Stimulated activated CD4-positive, alpha-beta T cell treated with anti-CD3 and anti-CD28 coated beads, Interleukin-15, amount 100 ng/mL, for 24 hours (primary cell): Measurements from ENCODE around the gene SUPT6H.
"Not testable (repeated sequence)": the region's sequence is repeated elsewhere in the genome, so short reads cannot be mapped to it uniquely, and the experiment has no call there.

ENCODE experiments used
- DNase-seq: peaks from one replicate; pipeline ENCODE4 v3.0.0-alpha.2; 2020

The SUPT6H gene

DNA sequence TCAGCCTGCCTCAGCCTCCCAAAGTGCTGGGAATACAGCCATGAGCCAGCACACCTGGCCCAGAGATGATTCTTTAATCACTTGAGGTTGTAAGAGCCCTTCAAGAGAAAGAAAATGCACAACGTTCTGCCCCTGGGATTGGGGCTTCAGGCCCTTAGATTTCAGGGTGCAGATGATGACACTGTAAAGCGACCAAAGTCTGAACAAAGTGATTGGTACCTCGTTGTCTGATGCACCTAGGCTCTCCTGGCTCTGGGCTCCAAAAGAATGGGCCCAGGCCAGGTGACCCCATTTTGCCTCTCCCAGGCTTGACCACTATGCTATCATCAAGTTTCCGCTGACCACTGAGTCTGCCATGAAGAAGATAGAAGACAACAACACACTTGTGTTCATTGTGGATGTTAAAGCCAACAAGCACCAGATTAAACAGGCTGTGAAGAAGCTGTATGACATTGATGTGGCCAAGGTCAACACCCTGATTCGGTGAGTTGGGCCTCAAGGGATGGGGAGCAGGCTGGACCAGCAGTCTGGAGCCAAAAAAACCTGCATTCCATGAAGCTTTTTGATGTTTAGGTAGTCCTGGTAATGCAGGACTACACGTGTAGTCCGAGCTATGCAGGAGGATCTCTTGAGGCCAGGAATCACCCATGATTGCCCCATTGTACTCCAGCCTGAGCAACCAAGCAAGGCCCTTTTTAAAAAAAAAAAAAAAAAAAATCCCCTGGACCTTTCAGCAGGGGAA lies 60.6 kb downstream of the SUPT6H start:
- no peak for DNase-seq

DNA sequence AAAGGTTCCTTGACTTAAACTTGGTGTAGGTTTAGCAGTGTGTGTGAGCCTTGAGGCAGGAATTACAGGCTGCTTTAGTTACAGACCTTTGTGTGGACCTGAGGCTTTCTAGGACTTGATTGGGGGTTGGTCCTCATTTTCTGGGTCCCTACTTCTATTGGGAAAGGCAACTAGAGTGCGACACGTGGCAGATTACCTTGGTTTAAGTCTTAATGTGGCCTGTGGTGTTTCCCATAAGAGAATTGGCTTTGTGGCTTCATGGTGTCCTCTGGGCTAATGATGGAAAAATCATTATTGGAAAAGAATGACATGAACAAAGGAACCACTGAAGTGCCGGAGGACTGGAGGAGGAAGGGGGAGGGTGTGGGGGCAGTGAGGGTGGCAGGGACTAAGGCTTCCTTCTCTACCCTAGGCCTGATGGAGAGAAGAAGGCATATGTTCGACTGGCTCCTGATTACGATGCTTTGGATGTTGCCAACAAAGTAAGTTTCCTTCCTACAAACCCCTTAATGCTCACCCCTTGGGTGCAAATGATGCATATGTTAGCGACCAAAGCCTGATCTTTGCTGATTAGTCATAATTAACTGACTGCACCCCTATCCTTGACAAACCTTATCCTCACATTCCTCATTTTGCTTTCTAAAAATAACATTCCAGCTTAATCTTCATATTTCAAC lies 61.3 kb downstream of the SUPT6H start:
- no peak for DNase-seq

DNA sequence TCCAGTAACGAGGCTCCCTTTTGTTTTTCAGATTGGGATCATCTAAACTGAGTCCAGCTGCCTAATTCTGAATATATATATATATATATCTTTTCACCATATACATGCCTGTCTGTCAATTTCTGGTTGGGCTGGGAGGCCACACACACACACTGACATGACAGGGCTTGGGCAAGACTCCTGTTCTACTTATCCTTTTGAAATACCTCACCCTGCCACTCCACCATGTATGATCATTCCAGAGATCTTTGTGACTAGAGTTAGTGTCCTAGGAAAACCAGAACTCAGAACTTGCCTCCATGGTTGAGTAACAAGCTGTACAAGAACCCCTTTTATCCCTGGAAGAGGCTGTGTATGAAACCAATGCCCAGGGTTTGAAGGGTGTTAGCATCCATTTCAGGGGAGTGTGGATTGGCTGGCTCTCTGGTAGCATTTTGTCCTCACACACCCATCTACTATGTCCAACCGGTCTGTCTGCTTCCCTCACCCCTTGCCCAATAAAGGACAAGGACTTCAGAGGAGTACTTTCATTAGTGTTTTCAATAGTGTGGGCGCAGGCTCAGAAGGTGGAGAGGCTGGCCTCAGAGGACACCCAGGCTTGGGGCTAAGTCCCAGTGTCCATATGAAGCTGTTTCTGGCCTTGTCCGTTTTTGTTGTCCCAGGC lies 62.0 kb downstream of the SUPT6H start:
- DNase-seq, result not testable (repeated sequence)

DNA sequence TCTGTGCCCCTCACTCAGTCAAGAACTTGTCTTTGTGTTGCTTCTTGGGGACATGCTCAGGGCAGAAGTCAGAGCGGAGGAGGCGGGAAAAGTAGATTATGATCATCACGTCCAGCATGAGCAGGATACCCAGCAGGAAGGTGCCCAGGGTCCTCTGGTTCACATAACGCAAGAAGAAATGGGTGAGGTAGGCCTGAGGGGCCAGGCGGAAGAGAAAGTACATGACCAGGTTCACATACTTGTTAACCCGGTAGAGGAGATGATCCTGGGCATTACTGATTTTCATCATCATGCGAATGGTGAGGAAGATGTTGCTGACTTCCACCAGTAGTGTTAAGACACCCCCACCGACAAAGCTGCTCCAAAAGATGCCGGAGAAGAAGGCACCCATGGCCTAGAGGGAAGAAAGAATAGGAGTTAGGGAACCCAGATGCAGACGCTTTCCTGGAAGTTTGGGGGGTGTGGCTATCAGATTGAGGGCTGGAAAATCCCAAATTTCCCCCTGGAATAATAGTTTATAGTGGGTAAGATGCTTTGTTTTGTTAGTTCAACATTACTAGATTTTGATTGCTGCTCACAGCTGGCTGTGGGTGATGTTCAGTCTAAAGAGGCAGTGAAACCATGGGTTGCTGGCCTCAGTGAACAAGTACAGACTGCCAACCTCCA lies 62.6 kb downstream of the SUPT6H start:
- DNase-seq, result no peak

DNA sequence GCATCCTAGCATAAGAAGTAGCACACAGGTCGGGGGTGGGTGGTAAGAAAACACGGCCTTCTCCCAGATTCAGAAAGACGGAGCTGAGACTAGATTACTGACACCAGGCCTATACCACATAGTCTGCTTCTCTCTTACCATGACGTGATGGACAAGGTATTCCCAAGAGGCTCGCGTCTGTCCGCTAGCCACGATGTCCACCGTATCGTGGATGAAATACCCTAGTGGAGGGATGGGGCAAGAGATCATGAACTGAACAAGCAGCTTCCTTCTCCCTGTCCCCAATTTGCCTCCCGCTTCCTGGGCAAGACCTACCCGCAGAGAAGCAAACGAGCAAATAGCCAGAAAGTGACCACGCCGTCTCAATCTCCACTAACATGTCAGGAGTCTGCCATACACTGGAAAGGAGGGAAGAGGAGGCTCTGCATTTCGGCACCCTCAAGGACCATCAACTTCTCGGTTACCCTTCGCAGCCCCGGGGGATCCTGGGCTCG lies 63.2 kb downstream of the SUPT6H start:
- DNase-seq, result peak; percentile 59

DNA sequence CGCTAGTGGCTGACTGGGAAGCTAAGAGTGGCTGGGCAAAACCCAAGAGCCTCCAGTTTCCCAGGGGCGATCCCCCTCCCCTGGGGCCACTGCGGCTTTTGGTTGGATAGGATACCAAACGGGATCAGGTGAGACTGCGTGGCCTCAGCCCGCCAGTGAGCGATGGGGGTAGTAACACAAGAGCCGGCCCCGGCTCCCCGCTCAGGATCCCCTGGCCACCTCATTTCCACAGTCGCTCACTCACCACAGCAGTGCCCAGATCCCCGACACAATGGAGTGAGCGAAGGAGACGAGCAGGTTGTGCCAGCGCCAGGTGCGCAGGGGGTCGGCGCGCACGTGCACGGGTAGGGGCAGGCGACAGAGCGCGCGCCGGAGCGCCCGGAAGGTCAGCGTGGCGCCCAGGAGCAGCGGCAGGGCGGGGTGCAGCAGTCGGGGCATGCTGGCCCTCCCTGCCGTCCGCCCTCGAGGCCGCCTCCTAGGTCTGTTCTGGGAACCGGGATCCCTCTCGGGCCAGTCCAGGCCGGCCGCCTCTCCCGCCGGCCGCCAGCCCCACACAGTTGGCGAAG lies 63.7 kb downstream of the SUPT6H start:
- peak; percentile 82 for DNase-seq

DNA sequence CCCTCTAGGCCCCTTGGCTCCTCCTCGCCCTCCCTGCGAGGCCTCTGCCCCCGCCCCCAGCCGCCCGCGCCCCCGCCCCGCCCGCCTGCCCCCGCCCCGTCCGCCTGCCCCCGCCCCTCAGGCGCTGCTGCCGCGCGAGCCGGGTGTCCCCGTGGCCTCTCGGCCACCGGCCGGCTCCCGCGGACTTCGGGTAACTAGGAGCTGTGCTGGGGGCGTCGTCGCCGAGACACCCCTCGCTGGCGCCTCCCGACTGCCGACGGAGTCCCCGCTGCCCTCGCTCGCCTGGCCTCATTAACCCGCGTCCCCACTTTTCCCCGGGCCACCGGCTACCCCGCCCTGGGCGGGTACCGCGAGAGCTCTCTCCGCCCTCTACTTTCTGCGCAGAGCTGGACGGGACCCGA lies 64.2 kb downstream of the SUPT6H start, which contains the start of gene TLCD1:
TSS of gene TLCD1 (minus strand) at position 8 of the 401 bp plus-strand sequence. CDS start 136 bp downstream, outside the sequence.
- DNase-seq, result peak; percentile 89

DNA sequence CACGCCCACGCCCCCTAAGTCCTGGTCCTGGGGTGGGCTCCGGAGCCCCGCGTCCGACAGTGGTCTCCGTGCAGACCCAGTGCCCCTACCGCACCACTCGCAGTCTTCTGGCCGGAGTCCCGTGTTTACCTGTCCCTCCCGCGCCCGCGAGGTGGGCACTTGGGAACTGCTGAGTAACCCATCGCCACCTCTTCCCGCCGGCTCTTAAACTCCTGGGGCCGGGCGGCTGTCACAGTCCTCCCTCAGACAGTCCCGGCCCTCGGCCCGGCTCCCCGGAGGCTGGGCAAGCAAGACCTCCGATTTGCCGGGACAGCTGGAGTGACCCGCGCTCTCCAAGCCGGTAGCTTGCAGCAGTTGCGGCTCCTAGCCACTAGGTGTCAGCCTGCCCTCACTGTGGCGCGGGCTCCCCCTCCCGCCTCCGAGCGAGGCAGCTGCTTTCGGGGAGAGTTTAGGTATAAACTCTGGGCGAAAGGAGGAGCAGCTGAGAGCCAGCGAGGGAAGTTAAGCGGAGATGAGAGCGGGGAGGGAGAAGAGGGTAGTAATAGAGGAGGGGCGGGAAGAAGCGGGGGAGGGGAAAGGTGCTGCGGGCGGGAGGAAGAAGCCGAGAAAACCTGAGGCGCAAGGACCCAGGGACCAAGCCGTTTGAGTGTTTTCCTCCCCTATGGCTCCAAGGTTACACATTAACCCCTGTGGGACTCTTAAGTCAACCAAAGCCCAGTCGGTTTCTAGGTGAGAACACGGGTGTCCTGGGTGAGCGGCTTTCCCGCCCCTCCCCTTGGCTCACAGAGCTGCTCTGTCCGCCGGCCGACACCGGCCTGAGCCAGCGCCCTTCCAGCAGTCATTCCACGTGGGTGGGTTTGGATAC lies 64.9 kb downstream of the SUPT6H start:
- peak; percentile 95 for DNase-seq

DNA sequence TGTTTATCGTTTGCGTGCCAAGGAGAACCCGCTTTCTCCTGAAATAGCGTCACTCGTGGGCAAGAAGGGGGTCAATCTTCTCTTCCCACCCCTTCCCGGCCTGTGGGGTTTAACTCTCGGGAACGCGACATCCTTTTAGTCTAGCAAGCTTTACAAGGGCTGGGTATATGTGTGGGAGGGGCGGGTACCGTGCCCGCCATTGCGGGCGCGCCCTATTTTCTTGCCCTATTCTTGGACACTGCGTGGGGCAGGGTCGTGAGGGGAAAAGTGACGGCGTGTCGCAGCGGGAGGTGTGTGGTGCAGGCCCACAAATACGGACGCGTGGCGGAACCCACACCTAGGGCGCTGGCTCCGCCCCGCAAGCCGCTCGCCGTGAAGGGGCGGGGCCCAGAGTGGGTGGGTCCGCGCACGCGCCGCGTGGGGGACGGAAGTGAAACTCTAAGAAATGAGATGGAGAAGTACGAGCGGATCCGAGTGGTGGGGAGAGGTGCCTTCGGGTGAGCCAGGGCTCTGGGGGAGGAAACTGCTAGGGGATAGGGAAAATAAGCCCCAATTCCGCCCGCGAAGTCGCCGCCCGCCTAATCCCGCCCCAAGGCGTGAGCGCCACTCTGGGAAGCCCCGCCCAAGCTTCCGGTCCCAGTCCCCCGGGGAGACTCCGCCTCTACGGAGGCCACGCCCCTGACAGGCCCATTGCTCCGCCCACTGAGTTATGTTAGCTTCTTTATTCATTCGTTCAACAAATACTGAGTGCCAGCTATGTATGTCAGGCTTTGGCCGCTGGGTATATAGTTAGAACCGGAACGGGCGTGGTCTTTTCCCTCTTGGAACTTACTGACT lies 66.6 kb downstream of the SUPT6H start, which contains the start of gene NEK8:
TSS of gene NEK8 (plus strand) at position 425 of the 837 bp plus-strand sequence. CDS start at position 451, 26 bp downstream.
- DNase-seq, result peak; percentile 98

DNA sequence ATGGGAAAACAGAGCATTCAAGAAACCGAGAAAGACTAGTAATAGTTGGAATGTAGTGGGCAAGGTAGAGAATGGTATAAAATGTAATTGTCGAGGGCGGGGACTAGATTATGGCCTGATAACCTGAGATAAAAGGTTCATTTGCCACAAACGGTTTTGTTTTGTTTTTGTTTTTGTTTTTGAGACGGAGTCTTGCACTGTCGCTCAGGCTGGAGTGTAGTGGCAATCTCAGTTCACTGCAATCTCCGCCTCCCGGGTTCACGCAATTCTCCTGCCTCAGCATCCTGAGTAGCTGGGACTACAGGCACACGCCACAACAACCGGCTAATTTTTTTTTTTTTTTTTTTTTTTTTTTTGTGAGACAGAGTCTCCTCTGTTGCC lies 67.9 kb downstream of the SUPT6H start:
- no peak for DNase-seq

DNA sequence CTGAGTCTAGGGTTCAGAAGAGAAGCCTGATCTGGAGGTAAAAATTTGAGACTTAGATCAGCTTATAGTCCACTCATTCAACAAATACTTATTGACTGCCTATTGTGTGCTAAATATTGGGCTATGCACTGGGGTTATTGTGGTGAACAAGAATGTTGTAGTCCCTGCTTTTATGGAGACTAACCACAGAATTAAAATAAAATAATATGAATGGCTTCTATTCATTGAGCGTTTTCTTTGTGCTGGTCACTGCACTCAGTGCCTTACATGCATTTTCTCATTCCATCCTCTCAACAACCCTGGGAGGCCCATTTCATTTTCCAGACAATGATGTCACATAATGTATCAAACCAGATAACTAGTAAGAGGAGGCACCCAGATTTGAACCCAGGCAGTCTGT lies 71.3 kb downstream of the SUPT6H start:
- no peak for DNase-seq

DNA sequence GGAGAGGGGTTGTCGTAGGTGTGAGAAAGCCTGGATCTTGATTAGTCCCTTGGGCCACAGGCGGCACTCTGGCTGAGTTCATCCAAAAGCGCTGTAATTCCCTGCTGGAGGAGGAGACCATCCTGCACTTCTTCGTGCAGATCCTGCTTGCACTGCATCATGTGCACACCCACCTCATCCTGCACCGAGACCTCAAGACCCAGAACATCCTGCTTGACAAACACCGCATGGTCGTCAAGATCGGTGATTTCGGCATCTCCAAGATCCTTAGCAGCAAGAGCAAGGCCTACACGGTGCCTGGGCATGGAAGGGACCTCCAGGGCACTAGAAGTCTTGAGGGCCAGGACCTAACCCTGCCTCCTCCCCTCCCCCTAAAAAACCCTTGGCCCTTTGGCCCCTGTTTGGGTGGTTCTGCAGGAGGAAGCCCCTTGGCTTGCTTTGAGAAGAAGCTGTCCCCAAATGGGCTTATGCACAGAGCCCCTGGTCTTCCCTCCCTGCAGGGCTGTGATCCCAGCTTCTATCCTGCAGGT lies 72.8 kb downstream of the SUPT6H start:
- DNase-seq, result no peak

DNA sequence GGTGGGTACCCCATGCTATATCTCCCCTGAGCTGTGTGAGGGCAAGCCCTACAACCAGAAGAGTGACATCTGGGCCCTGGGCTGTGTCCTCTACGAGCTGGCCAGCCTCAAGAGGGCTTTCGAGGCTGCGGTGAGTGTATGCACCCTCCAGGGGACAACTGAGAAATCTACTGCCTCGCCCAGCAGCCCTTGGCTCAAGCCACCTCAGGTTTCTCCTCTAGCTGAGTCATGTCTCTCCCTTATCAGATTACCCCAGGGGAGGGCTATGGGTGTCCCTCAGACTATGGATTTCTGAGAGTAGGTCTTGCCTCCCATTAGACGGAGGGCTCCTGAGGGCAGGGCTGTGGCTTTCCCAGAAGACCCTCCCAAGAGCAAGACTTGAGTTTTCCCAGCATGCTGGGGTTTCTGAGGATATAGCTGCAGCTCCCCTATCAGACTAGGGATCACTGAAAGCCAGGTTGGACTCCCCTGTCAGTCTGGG lies 73.3 kb downstream of the SUPT6H start:
- DNase-seq, result no peak

DNA sequence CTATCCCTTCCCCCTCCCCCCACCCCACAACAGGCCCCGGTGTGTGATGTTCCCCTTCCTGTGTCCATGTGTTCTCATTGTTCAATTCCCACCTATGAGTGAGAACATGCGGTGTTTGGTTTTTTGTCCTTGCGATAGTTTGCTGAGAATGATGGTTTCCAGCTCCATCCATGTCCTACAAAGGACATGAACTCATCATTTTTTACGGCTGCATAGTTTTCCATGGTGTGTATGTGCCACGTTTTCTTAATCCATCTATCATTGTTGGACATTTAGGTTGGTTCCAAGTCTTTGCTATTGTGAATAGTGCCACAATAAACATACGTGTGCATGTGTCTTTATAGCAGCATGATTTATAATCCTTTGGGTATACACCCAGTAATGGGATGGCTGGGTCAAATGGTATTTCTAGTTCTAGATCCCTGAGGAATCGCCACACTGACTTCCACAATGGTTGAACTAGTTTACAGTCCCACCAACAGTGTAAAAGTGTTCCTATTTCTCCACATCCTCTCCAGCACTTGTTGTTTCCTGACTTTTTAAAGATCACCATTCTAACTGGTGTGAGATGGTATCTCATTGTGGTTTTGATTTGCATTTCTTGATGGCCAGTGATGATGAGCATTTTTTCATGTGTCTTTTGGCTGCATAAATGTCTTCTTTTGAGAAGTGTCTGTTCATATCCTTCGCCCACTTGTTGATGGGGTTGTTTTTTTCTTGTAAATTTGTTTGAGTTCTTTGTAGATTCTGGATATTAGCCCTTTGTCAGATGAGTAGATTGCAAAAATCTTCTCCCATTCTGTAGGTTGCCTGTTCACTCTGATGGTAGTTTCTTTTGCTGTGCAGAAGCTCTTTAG lies 74.1 kb downstream of the SUPT6H start:
- DNase-seq, result not testable (repeated sequence)

DNA sequence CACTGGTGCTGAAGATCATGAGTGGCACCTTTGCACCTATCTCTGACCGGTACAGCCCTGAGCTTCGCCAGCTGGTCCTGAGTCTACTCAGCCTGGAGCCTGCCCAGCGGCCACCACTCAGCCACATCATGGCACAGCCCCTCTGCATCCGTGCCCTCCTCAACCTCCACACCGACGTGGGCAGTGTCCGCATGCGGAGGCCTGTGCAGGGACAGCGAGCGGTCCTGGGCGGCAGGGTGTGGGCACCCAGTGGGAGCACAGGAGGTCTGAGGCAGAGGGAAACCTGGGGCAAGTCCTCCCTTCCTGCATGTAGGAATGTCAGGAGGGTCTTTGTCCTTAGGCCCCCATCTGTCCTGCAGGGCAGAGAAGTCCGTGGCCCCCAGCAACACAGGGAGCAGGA lies 75.3 kb downstream of the SUPT6H start:
- DNase-seq, result no peak

DNA sequence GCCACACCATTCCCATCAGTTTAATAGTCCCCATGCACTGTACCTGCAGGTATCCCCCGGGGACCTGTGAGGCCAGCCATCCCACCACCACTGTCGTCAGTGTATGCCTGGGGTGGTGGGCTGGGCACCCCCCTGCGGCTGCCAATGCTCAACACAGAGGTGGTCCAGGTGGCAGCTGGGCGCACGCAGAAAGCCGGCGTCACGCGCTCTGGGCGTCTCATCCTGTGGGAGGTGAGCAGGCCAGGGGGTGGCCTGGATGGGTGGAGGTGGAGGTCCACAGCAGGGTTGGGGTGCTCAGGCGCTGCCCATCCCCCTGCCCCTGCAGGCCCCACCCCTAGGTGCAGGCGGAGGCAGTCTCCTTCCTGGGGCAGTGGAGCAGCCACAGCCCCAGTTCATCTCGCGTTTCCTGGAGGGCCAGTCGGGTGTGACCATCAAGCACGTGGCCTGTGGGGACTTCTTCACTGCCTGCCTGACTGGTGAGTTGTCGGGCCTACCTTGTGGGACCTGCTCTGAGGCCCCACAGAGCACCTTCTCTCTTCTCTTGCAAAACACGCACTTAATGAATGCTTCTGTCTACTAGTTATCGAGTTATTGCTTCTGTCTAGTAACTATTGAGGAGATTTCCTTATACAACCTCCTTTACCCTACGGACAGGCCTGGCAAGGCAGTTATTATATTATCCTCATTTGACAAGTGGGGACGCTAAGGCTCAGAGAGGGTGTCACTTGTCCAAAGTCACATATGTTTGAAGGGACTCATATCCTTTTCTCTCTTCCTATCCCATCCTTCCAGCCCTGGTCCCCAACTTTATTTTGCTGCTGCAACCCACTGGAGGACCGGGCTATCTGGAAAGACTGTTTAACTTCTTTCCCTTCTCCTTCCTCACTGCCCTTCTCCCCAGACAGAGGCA lies 76.0 kb downstream of the SUPT6H start:
- DNase-seq, result no peak

DNA sequence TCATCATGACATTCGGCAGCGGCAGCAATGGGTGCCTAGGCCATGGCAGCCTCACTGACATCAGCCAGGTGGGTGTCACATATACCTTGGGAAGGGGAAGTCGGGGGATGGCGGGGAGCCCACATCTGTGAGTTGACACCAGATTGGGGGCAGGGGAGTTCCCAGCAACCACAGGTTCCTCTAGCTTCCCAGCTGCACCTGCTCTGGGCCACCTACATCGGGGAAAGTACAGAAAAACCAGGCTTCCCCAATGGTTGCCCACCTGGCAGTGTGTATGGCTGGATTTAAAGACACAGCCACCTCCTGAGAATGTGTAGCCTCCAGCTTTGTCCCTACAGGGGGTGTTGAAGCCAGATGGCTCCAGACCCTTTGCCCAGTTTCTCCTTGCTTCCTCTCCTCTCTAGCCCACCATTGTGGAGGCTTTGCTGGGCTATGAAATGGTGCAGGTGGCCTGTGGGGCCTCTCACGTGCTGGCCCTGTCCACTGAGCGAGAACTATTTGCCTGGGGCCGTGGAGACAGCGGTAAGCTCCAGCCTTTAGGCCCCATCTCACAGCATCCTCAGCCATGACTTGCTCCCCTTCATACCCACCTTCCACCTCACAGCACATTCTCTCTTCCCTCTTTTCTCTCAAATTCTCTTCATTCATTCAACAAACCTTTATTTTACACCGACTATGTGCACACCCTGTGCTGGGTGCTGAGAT lies 76.8 kb downstream of the SUPT6H start:
- DNase-seq, result peak; percentile 66
